ENCODE data around the gene AKT1S1.
"Not testable (repeated sequence)": the region's sequence is repeated elsewhere in the genome, so short reads cannot be mapped to it uniquely, and the experiment has no call there.

Gene AKT1S1

DNA sequence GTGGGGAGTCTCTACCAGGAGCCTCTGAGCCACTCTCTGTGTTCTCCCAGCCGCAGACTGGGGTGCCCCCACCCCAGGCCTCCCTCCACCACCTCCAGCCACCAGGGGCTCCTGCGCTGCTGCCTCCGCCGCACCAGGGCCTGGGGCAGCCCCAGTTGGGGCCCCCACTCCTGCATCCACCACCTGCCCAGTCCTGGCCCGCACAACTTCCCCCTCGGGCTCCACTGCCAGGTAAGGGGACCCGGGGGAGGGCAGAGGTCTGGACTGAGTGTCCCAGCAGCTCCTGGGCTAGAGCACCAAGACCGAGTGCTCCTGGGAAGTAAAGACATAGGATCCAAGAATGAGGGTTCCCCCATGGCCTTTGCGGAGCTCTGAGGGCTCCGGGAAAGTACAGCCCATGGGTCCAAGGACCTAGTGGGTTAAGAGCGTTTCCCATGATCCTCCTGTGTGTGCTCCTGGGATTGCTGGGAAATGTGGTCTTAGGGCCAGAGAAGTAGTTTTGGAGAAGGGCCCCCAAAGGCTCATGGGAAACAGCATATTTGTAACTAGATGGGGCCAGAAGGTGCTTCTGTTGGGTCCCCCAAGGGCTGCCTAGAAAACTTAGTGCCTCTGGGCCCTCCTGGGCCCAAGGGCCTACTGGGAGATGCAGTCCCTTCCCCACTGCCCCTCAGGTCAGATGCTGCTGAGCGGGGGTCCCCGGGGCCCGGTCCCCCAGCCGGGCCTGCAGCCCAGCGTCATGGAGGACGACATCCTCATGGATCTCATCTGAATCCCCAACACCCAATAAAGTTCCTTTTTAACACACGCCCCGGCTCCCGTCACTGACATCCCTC, 40.8 kb downstream of the AKT1S1 start:
- DNase-seq (ENCODE audit: low read depth), result no peak

DNA sequence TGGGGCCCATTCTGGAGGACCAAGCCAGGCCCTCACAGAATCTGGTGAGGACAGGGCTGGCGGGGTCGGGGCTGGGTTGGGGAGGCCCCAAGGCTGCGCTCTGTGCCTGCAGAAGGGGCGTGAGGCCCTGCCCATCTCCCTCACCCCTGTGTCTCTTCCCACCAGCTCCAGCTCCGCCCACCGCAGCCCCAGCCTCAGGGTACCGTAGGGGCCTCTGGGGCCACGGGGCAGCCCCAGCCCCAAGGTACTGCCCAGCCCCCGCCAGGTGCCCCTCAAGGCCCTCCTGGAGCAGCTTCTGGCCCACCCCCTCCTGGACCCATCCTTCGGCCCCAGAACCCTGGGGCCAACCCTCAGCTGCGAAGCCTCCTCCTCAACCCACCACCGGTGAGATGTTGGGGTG, 41.6 kb downstream of the AKT1S1 start:
- no peak for DNase-seq (ENCODE audit: low read depth)

DNA sequence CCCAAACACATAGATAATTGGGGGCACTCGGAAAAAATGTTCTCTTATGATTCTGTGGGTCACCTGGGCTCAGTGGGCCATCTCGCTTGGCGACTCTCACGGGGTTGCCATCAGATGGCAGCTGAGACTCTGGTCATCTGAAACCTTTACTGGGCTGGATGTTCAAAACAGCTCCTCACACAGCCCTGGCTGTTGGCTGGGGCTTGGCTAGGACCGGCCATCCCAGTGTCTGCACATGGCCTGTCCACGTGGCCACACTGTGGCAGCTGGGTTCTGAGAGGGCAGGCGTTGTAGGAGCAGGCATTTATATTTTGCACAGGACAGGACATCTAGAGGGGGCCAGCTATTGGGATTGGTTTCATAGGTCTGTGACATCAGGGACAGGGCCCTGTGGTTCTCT, 43.6 kb downstream of the AKT1S1 start:
- no peak for DNase-seq (ENCODE audit: low read depth)

DNA sequence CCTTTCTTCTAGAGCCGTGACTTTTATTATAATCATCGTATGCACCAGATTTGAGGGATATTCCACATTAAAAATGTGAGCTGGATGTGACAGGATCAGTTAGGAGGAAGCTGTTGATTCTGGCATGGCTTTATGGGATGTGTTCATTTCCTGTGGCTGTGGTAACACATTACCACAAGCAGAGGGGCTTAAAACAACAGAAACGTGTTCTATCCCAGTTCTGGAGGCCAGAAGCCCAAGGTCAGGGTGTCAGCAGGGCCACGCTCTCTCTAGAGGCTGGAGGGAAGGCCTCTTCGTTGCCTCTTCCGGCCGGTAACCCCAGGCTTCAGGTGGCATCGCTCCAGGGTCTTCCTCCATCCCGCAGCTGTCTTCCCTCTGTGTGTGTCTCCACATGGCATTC, 44.6 kb downstream of the AKT1S1 start:
- DNase-seq (ENCODE audit: low read depth), result no peak

DNA sequence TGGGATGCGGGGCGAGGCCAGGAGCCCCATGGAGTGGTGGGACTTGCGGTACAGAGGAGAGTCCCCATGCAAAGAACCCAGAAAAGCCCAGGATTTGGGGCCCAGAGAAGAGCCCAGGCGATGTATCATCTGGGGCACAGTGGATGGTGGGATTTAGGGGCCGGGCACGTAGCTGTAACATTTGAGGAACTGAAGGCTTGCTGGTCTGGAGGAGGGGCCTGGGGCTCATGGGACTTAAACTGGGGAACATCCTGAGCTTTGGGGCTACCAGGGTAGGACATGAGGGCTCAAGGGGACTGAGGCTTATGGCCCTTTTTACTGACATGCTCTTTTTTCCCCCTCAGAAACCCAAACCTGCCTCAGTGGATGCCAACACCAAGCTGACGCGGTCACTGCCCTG, 45.6 kb downstream of the AKT1S1 start:
- DNase-seq (ENCODE audit: low read depth), result no peak

DNA sequence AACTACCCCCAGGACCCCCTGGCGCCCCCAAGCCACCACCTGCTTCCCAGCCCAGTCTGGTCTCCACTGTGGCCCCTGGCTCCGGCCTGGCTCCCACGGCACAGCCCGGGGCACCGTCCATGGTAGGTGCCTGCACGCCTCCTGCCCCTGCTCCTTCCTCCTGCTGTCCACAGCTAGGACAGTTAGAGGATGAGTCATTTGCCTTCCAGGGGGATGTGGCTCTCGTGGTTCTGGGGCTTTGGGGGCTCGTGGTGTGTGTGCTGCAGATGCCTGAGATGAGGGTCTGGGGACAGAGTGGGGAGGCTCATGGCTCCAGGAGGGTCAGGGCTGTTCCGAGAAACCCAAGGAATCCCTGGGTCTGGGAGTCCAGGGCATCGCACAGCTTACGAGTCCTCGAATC, 46.4 kb downstream of the AKT1S1 start:
- DNase-seq (ENCODE audit: low read depth), result no peak

DNA sequence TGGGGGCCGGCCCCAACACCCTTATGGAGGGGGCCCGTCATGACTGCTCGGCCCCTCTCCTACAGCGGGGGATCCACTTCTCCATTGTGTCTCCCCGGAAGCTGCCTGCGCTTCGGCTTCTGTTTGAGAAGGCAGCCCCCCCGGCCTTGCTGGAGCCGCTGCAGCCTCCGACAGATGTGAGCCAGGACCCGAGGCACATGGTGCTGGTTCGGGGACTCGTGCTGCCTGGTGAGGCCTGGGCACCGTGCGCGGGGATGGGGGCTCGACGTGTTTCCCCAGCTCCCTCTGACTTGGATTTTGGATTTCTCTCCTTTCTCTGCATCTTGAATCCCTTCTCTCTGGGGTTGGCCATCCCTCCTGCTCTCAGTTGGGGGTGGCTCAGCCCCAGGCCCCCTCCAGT, 47.4 kb downstream of the AKT1S1 start:
- DNase-seq (ENCODE audit: low read depth), result no peak

DNA sequence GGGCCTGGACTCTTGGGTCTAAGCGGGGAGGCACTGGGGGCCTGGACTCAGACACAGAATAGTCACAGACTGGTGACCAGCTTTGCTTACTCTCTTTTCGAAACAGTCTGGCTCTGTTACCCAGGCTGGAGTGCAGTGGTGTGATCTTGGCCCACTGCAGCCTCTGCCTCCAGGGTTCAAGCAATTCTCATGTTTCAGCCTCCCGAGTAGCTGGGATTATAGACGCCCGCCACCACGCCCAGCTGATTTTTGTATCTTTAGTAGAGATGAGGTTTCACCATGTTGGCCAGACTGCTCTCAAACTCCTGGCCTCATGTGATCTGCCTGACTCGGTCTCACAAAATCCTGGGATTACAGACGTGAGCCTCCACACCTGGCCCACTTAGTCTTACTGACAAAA, 48.0 kb downstream of the AKT1S1 start:
- DNase-seq (ENCODE audit: low read depth), result no peak

DNA sequence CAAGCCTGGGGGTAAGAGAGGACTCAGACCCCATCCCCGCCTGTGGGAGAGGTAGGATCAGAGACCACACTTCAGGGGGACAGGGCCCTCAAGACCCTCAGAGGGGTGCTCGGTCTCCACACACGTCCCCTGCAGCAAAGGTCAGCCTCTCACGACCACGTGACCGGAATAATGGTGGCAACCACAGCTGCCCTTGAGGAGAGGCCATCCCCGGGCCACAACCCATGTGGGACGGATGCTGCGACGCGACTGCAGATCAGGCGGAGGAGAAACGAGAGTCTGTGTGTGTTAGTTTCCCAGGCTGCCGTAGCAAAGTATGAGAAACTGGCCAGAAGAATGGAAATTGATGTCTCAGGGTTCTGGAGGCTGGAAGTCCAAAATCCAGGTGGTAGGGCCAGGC, 50.1 kb downstream of the AKT1S1 start:
- no peak for DNase-seq (ENCODE audit: low read depth)

DNA sequence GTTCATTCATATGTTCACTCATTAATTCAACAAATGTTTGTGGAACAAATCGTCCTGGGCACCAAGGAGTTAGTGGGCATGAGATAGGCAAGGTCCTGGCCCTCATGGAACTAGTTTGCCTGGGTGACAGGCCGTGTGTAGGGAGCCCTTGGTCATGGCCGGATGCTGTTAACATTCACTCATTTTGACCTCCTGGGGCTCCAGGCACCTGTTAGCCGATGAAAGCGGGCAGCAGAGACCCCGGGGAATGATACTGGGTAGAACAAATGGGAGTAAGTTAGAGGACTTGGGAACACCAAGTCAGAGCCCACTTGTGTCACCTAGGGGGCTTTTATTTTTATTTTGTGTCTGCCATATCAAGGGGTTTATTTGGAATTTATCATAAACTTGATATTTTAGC, 52.5 kb downstream of the AKT1S1 start:
- DNase-seq (ENCODE audit: low read depth), result no peak

DNA sequence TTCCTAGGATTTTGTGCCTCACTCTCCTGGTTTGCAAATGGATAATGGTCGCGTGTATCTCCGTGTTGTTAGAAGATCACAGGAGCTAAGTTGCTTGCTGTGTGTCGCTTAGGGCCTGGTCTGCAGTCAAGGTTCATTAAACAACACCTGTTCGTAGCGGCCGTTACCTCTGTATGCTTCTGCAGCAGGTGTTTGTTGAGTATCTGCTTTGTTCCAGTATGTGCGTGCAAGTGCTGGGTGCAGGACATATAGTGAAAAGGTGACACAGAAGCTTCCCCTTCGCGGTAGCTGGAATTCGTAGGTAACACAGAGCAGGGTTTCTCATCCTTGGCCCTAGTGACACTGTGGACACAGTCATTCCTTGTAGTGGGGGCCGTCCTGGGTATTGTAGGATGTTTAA, 53.7 kb downstream of the AKT1S1 start:
- DNase-seq (ENCODE audit: low read depth), result no peak

DNA sequence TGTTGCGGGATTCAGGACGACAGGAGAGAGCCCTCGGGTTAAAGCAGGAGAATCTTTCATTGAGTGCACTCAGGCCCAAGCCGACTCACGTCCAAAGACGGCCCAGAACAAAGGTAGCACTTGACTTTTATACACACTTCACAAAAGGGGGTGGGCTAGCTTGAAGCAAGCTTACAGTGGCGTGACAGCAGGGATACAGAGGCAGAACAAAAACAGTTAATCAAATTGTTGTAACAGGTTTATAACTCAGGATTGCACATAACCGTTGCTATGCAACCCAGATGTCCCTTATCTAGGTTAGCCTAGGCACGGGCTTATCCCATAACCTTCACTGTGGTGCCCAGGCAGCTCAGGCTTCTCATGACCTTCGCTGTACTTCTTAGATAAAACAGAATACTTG, 57.0 kb downstream of the AKT1S1 start:
- no peak for DNase-seq (ENCODE audit: low read depth)

DNA sequence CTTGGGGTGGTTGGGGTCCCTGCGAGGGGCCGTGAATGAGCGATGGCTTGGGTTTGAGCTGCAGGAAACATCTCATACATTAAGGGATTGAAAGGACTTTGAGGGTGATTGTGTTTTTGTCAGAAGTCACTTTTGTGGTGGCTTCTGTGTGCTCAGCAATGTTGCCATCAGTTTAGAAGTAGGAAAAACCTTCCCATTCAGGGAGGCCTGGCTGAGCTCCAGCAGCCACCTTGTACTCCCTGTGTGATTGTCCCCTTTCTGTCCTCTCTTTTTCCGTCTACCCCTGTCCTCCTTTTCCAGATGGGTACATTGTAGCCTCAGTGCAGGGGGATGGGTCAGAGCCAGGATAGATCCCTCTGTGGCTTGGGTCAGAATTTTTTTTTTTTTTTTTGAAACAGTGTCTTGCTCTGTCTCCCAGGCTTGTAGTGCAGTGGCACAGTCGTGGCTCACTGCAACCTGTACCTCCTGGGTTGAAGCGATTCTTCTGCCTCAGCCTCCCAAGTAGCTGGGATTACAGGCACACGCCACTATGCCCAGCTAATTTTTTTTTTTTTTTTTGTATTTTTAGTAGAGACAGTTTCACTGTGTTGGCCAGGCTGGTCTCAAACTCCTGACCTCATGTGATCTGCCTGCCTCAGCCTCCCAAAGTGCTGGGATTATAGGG, 57.6 kb downstream of the AKT1S1 start:
- DNase-seq (ENCODE audit: low read depth), result not testable (repeated sequence)
